HepG2 (cell line): Measurements from ENCODE around the gene APEX2.

Source experiments
- EZH2 ChIP-seq: conservative IDR thresholded peaks from 2 replicates; pipeline ENCODE4 v1.6.1; 2012; ENCODE audit warnings: mild to moderate bottlenecking, low read depth, low read length, moderate library complexity
- MAFK ChIP-seq, 2 experiments: IDR thresholded peaks in 1 of 2; conservative IDR thresholded peaks in 1 of 2; 2 replicates each; pipeline ENCODE4 v1.6.1; 2011; ENCODE audit warnings: improper control_type of control experiment in 2 of 2, low read length in 2 of 2
- POLR2A ChIP-seq, 2 experiments: IDR thresholded peaks; 2 replicates each; pipeline ENCODE4 v1.6.1; 2011; ENCODE audit warnings: low read depth in 2 of 2, low read length in 2 of 2, mild to moderate bottlenecking in 1 of 2, moderate library complexity in 1 of 2; ENCODE audit not compliant: insufficient read depth in 1 of 2
- RAD51 ChIP-seq: fragments of 450-650 bp; IDR thresholded peaks from 2 replicates; pipeline ENCODE4 v1.6.1; 2016; ENCODE audit warnings: borderline replicate concordance
- TF ChIP-seq, protein P1 (sequence below): sonication (generic); formaldehyde crosslinking; IDR thresholded peaks from 2 replicates; pipeline ENCODE4 v1.4.0; 2020; ENCODE audit warnings: mild to moderate bottlenecking, missing genetic modification reagents, borderline replicate concordance

DNA sequence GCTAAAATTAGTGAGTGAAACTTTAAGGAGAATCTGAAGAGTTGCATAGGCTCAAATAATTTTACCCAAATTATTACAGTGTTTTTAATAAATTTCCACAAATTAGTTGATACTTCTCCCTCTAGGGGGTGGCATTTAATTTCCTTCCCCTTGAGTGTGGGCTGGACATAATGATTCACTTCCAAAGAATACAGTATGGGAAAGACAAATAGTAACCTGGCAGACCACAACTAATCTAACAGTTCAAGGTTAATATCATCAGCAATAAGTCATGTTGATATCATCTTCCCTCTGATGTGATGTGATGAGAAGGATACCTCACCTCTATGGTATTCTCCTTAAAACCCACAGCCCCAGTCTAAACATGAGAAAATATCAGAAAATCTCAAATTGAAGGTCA, 21.7 kb upstream of the APEX2 start:
- TF ChIP-seq EZH2 (no peak), MAFK (conservative IDR thresholded peaks at IDR 0.05 in 1 of 2, IDR thresholded peaks at IDR 0.05 in 1 of 2; ENCODE audit: low read length in 2 of 2) (no peak), RAD51 (no peak), POLR2A (IDR thresholded peaks at IDR 0.05; ENCODE audit: insufficient read depth in 1 of 2, low read depth in 2 of 2, low read length in 2 of 2) (no peak)
- TF ChIP-seq, protein P1, sequence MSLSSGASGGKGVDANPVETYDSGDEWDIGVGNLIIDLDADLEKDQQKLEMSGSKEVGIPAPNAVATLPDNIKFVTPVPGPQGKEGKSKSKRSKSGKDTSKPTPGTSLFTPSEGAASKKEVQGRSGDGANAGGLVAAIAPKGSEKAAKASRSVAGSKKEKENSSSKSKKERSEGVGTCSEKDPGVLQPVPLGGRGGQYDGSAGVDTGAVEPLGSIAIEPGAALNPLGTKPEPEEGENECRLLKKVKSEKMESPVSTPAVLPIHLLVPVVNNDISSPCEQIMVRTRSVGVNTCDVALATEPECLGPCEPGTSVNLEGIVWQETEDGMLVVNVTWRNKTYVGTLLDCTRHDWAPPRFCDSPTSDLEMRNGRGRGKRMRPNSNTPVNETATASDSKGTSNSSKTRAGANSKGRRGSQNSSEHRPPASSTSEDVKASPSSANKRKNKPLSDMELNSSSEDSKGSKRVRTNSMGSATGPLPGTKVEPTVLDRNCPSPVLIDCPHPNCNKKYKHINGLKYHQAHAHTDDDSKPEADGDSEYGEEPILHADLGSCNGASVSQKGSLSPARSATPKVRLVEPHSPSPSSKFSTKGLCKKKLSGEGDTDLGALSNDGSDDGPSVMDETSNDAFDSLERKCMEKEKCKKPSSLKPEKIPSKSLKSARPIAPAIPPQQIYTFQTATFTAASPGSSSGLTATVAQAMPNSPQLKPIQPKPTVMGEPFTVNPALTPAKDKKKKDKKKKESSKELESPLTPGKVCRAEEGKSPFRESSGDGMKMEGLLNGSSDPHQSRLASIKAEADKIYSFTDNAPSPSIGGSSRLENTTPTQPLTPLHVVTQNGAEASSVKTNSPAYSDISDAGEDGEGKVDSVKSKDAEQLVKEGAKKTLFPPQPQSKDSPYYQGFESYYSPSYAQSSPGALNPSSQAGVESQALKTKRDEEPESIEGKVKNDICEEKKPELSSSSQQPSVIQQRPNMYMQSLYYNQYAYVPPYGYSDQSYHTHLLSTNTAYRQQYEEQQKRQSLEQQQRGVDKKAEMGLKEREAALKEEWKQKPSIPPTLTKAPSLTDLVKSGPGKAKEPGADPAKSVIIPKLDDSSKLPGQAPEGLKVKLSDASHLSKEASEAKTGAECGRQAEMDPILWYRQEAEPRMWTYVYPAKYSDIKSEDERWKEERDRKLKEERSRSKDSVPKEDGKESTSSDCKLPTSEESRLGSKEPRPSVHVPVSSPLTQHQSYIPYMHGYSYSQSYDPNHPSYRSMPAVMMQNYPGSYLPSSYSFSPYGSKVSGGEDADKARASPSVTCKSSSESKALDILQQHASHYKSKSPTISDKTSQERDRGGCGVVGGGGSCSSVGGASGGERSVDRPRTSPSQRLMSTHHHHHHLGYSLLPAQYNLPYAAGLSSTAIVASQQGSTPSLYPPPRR (CRISPR knock-in tag): no peak
